ENCODE results near the gene MSRB3. TPM values are rescaled to one million over a fixed set of nuclear protein-coding genes. Genes with fewer than 3 reads are reported as not detected.
"Not testable (repeated sequence)": the region's sequence is repeated elsewhere in the genome, so short reads cannot be mapped to it uniquely, and the experiment has no call there.

Gene MSRB3
- total RNA-seq, 1 experiment from 2014 or later, result 0.55 TPM

DNA sequence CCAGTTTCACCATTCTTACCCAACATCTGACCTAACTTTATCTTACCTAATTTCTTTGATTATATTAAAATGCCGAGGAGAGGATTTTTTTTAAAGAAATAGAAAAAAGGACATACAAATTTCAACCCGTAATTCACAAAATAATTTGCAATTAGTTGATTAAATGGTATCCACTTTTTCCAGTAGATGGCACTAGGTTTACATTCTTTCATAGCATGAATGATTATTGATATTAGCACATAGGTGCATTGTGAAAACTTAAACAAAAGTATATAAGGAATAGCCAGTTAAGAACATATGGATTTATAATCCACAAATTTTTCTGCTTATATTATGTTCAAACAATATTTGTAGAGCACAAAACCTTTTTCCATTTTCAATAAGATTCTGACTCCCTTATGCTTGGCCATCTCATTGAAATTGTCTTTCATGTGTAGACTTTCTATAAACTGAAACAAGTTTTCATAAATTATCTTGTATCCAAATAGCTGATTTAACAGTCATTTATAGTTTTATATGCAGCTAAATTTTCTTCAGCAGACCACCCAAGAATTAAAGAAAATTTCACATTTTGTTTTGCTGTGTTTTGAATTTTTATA is 35.3 kb downstream of the MSRB3 start:
- Histone ChIP-seq H3K4me2 (no peak overlapping the region), H4K20me1 (ENCODE audit: insufficient read depth) (no peaks in the 10 kb centered on the region), H3K9me3 (ENCODE audit: insufficient read depth, low read depth) (no peaks in the 10 kb centered on the region), H3K4me3 (no peak overlapping the region), H3K4me1 (replicated peaks; ENCODE audit: insufficient read depth) (no peaks in the 10 kb centered on the region), H3K9me2 (ENCODE audit: insufficient read depth) (no peaks in the 10 kb centered on the region), H3K36me3 (ENCODE audit: low read depth) (no peaks in the 10 kb centered on the region), H2AFZ (no peak overlapping the region), H3F3A (ENCODE audit: insufficient read depth, low read depth) (no peaks in the 10 kb centered on the region), H3K27me3 (ENCODE audit: insufficient read depth, low read depth) (no peaks in the 10 kb centered on the region), H3K79me2 (ENCODE audit: low read depth) (no peaks in the 10 kb centered on the region), H3K27ac (no peak overlapping the region)
- TF ChIP-seq, protein P1, sequence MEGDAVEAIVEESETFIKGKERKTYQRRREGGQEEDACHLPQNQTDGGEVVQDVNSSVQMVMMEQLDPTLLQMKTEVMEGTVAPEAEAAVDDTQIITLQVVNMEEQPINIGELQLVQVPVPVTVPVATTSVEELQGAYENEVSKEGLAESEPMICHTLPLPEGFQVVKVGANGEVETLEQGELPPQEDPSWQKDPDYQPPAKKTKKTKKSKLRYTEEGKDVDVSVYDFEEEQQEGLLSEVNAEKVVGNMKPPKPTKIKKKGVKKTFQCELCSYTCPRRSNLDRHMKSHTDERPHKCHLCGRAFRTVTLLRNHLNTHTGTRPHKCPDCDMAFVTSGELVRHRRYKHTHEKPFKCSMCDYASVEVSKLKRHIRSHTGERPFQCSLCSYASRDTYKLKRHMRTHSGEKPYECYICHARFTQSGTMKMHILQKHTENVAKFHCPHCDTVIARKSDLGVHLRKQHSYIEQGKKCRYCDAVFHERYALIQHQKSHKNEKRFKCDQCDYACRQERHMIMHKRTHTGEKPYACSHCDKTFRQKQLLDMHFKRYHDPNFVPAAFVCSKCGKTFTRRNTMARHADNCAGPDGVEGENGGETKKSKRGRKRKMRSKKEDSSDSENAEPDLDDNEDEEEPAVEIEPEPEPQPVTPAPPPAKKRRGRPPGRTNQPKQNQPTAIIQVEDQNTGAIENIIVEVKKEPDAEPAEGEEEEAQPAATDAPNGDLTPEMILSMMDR (conservative IDR thresholded peaks at IDR 0.05), result peak; percentile 76
- no peak for TF ChIP-seq EZH2 (IDR thresholded peaks at IDR 0.05; ENCODE audit: low read depth)
- ChIA-PET POLR2A (ENCODE audit: unreplicated experiment) (no interaction called here), CTCF (interaction anchor here (1.0 kb wide), 1 partner anchor 794 kb away, joined by 4 read pairs; no protein-coding TSS in a partner anchor)
- intact Hi-C loops (cut with micrococcal nuclease; ENCODE audit: unreplicated experiment), result loop anchor here (1.0 to 5.0 kb wide), 3 partner anchors 243 to 564 kb away; no protein-coding TSS in a partner anchor
- no TSS peak for BruUV-seq (replicated peaks)
- no peak for DNase-seq

DNA sequence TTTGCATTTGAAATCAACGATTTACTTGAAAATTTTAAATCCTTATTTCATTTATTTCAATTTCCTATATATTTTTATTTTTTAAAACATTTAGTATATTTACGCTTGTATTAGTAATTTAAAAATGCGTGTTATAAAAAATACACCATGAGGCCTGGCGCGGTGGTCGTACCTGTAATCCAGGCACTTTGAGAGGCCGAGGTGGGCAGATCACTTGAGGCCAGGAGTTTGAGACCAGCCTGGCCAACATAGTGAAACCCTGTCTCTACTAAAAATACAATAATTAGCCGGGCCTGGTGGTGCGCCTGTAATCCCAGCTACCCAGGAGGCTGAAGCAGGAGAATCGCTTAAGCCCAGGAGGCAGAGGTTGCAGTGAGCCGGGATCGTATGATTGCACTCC is 36.8 kb downstream of the MSRB3 start:
- H3K27ac ChIP-seq; BruUV-seq (replicated peaks); H3K4me3 ChIP-seq; H4K20me1 ChIP-seq (ENCODE audit: insufficient read depth); DNase-seq; H3F3A ChIP-seq (ENCODE audit: insufficient read depth, low read depth); POLR2A ChIA-PET (ENCODE audit: unreplicated experiment); H3K27me3 ChIP-seq (ENCODE audit: insufficient read depth, low read depth); H3K9me3 ChIP-seq (ENCODE audit: insufficient read depth, low read depth); H3K9me2 ChIP-seq (ENCODE audit: insufficient read depth); H3K4me1 ChIP-seq (replicated peaks; ENCODE audit: insufficient read depth); CTCF ChIA-PET; H2AFZ ChIP-seq; H3K36me3 ChIP-seq (ENCODE audit: low read depth); H3K4me2 ChIP-seq; H3K79me2 ChIP-seq (ENCODE audit: low read depth); intact Hi-C loops (cut with micrococcal nuclease; ENCODE audit: unreplicated experiment): not testable (repeated sequence)

DNA sequence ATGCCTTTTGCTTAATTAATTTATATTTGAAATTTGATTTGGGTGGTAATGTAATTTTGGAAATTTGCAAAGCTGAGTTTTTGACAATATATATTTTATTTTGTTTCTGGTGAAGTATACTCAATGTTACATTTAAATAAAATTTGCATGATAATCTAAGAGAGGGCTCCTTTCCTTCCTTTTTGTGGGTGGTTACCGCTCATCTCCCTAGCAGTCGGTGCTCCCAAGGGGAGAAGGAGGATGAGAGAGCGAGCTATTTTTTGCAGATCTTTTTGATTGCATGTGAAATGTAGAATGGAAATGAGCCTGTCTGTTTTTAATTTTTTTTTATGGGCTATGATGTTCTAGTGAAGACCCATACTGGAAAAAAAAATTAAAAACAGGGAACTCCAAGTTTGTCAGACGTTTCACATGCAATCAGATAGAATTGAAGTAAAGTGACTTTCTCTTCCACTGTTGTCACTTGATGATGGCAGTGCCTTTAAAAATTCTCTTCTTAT is 39.8 kb downstream of the MSRB3 start:
- Histone ChIP-seq H3K4me3 (no peak overlapping the region), H3K27me3 (ENCODE audit: insufficient read depth, low read depth) (no peaks in the 10 kb centered on the region), H3F3A (ENCODE audit: insufficient read depth, low read depth) (no peaks in the 10 kb centered on the region), H3K4me1 (replicated peaks; ENCODE audit: insufficient read depth) (no peaks in the 10 kb centered on the region), H3K79me2 (ENCODE audit: low read depth) (no peaks in the 10 kb centered on the region), H2AFZ (no peak overlapping the region), H3K27ac (no peak overlapping the region), H4K20me1 (ENCODE audit: insufficient read depth) (no peaks in the 10 kb centered on the region), H3K9me2 (ENCODE audit: insufficient read depth) (no peaks in the 10 kb centered on the region), H3K4me2 (no peak overlapping the region), H3K9me3 (ENCODE audit: insufficient read depth, low read depth) (no peaks in the 10 kb centered on the region), H3K36me3 (ENCODE audit: low read depth) (no peaks in the 10 kb centered on the region)
- ChIA-PET CTCF (no interaction called here), POLR2A (ENCODE audit: unreplicated experiment) (no interaction called here)
- intact Hi-C loops (cut with micrococcal nuclease; ENCODE audit: unreplicated experiment), result no loop called here
- DNase-seq, result no peak
- TF ChIP-seq, protein P1 (conservative IDR thresholded peaks at IDR 0.05), result no peak
- TF ChIP-seq EZH2 (IDR thresholded peaks at IDR 0.05; ENCODE audit: low read depth), result no peak
- no TSS peak for BruUV-seq (replicated peaks)
